ENCODE data around the gene SORBS1.

The SORBS1 gene

DNA sequence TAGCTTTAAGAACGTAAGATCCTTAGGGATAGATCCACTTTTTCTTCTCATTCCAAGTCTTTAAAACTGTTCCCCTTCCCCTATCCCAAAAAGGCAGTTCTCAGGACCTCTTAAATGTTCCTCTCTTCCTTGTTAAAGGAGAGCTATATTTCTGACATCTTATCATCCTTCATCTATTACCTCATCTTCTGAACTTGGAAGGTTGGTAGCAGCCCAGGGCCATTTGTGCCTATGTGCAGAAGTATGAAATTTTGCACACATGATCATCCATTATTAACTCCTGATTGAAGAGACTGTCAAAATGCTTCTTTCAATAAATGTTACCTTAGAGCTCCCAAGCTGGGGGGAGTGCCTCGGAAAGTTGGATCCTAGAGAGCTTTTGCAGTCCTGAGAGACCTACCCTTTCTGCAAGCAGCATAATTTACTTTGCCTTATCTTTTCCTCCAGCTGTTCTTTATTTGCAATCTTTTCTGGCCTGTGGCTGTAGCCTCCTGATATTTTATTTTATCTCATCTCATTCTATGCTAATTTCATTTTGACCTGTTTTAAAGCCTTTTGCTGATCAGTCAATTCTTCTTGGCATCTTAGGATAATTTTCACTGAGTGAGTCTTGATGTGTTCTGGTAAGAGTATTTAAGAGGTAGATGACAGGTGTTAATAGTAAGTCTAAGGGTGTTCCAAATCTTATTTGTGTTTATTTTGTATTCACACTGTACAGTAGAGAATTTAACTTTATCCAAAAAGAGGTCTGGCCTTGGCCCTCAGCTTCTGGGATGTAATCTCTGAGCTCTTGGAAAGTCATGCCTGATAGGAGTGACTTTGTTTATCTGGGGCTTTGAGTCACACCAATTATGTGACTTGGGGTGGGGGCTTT is 135.3 kb downstream of the SORBS1 start:
- no peak overlapping the region for H3K27ac ChIP-seq
- TF ChIP-seq, protein P1, sequence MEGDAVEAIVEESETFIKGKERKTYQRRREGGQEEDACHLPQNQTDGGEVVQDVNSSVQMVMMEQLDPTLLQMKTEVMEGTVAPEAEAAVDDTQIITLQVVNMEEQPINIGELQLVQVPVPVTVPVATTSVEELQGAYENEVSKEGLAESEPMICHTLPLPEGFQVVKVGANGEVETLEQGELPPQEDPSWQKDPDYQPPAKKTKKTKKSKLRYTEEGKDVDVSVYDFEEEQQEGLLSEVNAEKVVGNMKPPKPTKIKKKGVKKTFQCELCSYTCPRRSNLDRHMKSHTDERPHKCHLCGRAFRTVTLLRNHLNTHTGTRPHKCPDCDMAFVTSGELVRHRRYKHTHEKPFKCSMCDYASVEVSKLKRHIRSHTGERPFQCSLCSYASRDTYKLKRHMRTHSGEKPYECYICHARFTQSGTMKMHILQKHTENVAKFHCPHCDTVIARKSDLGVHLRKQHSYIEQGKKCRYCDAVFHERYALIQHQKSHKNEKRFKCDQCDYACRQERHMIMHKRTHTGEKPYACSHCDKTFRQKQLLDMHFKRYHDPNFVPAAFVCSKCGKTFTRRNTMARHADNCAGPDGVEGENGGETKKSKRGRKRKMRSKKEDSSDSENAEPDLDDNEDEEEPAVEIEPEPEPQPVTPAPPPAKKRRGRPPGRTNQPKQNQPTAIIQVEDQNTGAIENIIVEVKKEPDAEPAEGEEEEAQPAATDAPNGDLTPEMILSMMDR (conservative IDR thresholded peaks at IDR 0.05) = no peak
- TF ChIP-seq ZFX (IDR thresholded peaks at IDR 0.05) = no peak

DNA sequence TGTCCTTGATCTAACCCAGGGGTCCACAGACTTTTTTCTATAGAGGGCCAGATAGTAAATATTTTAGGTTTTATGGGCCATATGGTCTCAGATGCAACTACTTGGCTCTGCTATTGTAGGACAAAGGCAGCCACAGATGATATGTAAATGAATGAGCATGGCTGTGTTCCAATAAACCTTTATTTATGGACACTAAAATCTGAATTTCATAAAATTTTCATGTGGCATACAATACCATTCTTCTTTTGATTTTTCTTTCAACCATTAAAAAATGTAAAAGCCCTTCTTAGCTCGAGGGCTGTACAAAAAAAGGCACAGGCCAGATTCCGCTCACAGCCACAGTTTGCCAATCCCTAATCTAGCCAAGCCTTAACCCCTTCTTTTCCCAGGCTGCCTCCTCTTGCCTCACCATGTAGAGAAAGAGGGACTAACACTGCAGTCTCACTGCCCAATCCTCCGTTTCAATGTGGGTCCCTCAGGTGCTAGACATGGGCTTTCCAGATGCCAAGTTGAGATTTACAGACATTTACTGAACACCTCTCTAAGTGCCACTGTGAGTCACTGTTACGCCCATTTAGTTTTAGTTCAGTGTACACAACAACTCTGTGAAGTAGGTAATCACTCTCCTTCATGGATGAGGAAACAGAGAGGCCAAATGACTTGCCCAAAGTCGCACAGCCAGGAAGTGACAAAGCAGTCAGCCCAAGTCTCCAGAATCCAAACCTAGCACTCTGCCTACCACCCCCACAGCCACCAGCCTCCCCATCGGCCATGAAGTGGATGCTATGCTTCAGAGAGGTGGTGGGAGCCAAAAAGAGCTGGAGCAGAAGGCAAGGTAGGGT is 137.8 kb downstream of the SORBS1 start:
- TF ChIP-seq, protein P1 (conservative IDR thresholded peaks at IDR 0.05) = no peak
- no peak for TF ChIP-seq ZFX (IDR thresholded peaks at IDR 0.05)
- H3K27ac ChIP-seq = no peak overlapping the region

DNA sequence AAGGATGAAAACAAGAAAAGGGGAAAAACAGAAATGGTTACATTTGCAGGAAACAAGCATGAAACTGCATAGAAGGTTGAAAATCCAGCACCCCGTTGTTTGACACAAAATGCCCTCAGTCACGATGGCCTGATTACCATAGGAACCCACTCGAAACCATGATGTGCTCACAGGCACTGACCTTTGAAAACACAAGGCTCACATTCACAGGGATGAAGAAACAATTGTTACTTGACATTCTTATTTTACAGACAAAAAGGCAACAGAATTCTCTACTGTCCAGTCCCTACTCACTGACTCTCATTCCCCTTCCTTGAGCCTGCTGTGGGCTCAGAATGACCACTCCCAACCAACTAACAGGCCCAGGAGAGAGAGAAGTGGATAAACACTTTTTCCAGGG is 138.9 kb downstream of the SORBS1 start:
- TF ChIP-seq ZFX (IDR thresholded peaks at IDR 0.05) = no peak
- TF ChIP-seq, protein P1 (conservative IDR thresholded peaks at IDR 0.05) = no peak
- H3K27ac ChIP-seq = no peak overlapping the region

DNA sequence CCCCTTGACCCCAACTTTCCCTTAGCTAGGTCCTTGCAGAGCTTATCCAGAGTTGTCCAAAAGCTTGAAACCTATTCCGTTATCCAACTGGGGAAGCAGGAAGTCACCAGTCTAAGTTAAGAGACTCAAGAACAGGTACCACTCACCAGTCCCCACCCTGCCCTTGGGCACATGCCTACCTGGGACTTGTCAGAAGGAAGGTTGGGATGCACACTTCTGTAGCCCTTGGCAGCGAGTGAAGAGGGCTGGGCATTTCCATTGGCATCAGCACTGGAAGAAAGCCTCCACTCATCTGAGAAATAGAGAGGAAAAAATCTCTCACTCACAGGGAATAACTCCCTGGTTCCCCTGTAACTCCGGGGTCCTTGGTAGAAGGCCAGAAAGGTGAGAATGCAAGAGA is 139.4 kb downstream of the SORBS1 start:
- TF ChIP-seq, protein P1 (conservative IDR thresholded peaks at IDR 0.05) = no peak
- no peak for TF ChIP-seq ZFX (IDR thresholded peaks at IDR 0.05)
- H3K27ac ChIP-seq = no peak overlapping the region

DNA sequence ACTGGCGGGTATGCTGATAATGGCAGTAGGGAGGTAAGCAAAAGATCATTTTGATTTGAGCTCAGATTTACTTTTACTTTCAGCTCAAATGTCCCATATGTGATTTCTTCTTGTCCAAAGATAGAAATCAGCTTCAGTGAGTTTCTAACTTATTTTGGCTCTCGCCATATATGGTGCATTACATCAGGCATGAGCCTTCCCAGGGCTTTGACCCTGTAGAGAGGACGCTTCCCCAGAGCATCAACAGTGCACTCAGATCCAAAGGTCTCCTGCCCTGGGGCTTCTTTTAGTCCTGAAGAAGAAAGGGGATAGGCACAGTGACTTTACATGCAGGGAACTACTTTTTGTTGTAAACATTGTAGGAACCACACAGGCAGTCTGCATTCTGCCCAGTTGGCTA is 141.8 kb downstream of the SORBS1 start:
- H3K27ac ChIP-seq = no peak overlapping the region
- no peak for TF ChIP-seq ZFX (IDR thresholded peaks at IDR 0.05)
- TF ChIP-seq, protein P1 (conservative IDR thresholded peaks at IDR 0.05) = no peak

DNA sequence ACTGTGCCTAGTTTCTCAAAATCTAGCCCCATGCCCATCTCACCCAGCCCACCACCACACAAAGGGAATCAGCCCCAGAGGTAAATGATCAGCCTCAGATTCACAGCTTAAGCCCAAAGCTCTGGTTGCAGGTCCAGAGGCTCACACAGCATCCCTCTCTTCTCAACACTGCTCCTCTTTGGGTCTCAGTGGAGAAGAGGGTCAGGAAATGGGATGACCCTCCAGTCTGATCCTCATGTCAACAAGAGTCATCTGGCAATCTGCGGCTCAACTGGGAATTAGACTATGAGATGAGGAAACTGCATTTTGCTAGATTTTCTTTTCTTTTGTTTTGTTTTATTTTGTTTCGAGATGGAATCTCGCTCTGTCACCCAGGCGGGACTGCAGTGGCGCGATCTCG is 144.2 kb downstream of the SORBS1 start:
- no peak overlapping the region for H3K27ac ChIP-seq
- no peak for TF ChIP-seq ZFX (IDR thresholded peaks at IDR 0.05)
- TF ChIP-seq, protein P1 (conservative IDR thresholded peaks at IDR 0.05) = no peak

DNA sequence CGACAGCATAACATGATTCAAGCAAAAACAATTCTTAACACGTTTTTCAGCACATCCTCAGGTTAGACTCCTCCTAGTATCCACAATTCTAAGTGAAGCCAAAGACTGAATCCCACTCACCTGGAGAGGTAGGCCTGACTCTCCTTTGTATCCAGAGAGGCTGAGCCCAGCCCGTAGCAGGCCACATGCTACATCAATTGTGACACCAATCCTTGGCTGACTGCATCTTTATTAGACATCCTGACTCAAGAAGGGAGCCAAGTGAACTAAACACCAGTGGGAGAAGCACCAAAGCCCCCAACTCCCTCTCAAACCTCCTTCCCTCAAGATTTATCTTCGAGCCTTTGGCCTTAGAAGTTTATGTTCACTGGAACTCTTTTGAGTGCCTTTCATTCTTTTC is 144.9 kb downstream of the SORBS1 start:
- H3K27ac ChIP-seq = no peak overlapping the region
- TF ChIP-seq ZFX (IDR thresholded peaks at IDR 0.05) = no peak
- TF ChIP-seq, protein P1 (conservative IDR thresholded peaks at IDR 0.05) = no peak

Measured in C4-2B (cell line).